HG02970 (cell line): Measurements from ENCODE around the gene ATP2B1.

Experiments used
- ATAC-seq: cut with Tn5 transposase; IDR thresholded peaks from one replicate; pipeline ENCODE4 v1.9.1; 2021; ENCODE audit warnings: mild to moderate bottlenecking, moderate library complexity, moderate number of reproducible peaks; ENCODE audit not compliant: unreplicated experiment, low FRiP score

Gene ATP2B1

GRCh38 chr12:89618113-89618862, 90.3 kb downstream of the ATP2B1 start:
- no peak for ATAC-seq

DNA sequence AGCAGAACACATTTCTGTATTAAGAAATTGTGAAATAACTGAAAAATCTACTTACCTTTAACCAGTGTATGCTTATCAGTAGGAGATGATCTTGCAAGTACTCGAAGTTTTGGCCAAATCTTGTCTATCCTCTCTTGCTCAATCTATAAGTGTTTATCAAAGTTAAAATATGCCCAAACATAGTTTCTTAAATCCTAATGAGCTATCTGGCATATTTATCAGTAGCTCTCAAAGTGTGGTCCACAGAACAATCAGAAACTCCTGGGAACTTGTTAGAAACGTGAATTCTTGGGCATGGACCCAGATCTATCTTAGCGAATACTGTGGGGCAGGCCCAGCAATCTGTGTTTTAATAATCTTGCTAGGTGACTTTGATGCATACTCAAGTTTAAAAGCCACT, 98.3 kb downstream of the ATP2B1 start:
- no peak for ATAC-seq

- no peak for ATAC-seq
Measured at GRCh38 chr12:89603678-89604077, 105.0 kb downstream of the ATP2B1 start.

GRCh38 chr12:89597770-89598169, 110.9 kb downstream of the ATP2B1 start:
- no peak for ATAC-seq

DNA sequence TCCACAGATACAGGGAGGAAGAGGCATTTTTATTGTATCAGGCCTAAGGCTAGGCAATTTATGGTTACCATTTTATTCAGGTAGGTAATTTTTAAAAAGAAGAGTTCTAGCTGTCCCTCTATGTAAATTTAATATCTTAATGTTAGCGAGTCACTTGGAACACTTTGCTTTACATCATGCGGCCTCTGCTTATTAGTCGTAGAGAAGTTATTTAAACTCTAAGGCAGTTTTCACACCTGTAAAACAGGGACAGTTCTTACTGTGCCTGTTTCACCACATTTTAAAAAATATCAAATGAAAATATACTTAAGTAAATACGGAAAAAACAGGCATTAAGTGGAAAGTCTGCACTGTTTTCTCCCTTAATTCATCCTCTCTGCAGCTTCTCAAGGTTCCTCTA, 111.4 kb downstream of the ATP2B1 start:
- ATAC-seq, result no peak

GRCh38 chr12:89593873-89594272, 114.8 kb downstream of the ATP2B1 start:
- no peak for ATAC-seq

GRCh38 chr12:89593233-89593632, 115.4 kb downstream of the ATP2B1 start:
- no peak for ATAC-seq

- no peak for ATAC-seq
Measured at GRCh38 chr12:89589753-89590152, 118.9 kb downstream of the ATP2B1 start.

GRCh38 chr12:89578499-89578898, 130.1 kb downstream of the ATP2B1 start:
- ATAC-seq, result no peak

- ATAC-seq, result no peak
Measured at GRCh38 chr12:89576572-89577220, 131.9 kb downstream of the ATP2B1 start.

GRCh38 chr12:89575374-89575773, 133.3 kb downstream of the ATP2B1 start:
- no peak for ATAC-seq

DNA sequence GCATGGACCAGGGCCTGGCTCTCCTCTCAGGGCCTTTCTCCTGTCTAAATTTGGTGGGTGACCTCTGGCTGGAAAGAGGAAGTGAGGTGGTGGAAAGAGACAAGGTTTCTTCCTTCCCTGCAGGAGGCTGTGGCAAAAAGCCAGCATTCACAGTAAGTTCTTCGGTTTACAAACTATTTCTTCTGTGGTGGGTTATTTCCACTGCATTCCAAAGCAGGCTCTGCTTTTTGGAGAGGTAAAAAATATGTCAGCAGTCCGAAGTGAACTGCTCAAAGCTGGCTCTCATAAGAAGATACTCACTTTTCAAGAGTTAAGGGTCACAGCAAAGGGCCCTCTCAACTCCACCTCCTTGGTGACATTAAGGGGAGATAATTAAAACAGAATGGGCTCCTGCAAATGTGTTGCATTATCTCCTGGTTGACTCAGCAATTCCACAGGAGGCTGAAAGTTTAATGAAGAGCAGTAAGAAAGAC, 133.9 kb downstream of the ATP2B1 start:
- ATAC-seq, result no peak

DNA sequence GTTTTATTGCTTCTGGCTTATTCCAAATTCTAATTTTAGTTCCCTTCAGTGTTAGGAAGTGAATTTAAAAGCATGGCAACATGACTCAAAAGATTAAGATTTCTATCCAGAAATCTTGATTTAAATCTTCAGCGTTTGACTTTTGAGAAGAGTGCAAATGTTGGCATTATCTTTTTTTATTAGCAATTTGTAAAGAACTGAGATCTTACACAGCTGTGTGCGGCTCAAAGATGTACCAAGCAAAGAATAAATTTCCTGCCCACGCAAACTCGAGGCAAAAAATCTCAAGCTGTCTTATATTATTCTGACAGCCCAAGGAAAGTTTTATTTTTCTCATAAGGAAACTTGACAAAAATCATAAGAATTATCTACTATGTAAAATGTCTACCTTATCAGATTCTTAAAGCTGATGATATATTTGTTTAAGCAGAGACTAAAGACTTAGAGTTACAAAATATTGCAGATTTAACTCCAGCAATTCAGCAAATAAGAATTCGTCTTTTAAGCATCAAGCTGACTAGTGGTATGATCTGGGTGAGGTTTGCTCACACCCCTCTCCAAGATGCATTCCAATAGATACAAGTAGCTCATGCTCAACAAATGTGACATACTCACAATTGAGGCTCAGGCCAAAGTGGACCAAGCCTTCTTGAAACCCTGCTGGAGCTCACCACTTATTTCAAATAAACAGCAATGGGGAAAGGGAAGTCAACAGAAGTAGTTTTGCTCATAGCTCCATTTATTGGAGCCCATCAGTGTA, 135.4 kb downstream of the ATP2B1 start:
- ATAC-seq, result no peak

DNA sequence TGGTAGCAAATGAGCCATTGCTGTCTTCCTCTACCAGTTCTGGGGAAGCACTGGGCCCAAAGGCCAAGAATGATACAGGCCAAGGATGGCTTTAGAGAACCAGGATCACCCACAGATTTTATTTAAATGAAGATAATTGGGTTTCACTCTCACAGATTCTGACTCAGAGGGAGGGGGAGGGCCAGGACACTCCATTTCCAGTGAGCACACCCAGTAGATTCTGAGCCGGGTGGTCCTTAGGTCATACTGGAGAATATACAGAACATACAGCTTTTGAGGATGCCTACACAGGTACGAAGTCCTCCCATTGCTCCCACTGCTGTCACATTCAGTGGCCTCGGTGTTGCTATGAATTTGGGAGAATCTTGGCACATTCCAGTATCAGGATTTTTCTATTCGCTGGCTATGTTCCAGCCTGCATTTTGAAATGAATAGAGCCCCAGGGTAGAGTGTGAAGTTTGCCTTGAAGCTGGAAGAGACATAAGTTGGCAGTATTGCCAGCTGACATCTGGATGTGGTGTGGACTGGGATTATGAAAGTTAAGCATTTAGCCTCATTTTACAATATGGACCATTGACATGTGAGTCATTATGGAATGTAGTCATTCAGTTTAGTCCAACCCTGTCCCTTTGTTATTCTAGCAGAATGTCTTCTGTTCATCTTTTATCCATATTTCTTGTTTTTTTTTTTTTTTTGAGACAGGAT, 137.0 kb downstream of the ATP2B1 start:
- no peak for ATAC-seq

GRCh38 chr12:89568484-89568883, 140.2 kb downstream of the ATP2B1 start:
- ATAC-seq, result no peak

- ATAC-seq, result no peak
Measured at GRCh38 chr12:89567691-89568239, 140.9 kb downstream of the ATP2B1 start.

DNA sequence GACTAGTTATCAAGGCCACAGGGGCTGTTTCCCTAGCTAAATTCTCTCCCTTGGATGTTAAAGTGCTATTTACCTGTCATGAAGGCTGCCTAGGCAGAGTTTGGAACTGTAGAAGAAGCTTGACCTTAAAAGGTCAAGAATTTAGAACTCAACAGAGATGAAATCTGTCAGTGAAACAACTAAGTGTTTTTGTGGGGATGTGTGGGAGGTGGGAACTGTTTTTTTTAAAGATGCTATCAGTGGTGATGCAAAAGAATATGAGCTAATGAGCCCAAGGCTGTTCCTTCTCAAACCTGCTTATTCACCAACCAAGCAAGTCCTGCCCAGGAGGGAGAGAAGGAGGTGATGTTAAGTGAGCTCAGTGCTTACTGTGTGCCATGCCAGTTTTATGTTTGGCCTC, 142.0 kb downstream of the ATP2B1 start:
- ATAC-seq, result no peak

- ATAC-seq, result no peak
Measured at GRCh38 chr12:89565002-89565401, 143.6 kb downstream of the ATP2B1 start.

GRCh38 chr12:89559753-89560152, 148.9 kb downstream of the ATP2B1 start:
- no peak for ATAC-seq

DNA sequence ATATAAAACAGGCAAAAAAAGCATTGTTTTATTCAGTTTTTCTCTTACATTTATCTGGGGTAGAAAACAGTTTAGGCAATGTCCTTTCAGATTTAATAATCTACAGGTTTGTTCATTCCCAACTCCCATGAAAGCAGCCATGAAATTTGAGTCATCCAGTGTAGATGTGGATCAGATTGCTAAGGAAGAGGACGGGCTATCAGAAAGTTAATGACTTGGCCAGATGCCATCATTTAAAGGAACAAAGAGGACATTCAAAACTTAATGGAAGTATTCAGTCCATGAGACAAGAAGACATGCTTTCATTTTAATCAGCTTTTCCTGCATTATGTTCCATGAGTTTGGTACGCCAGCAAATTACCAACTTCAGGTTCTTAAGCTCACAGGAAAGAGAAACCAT, 151.7 kb downstream of the ATP2B1 start:
- no peak for ATAC-seq
